GM21515 (cell line): Measurements from ENCODE around the gene CIRBP.
A peak's percentile ranks its signal among the peaks of the same experiment; 100 is the strongest.

Source experiments
- ATAC-seq: cut with Tn5 transposase; IDR thresholded peaks from one replicate; pipeline ENCODE4 v1.9.1; 2021; ENCODE audit not compliant: unreplicated experiment

The CIRBP gene

GRCh38 chr19:1230783-1231489, 38.2 kb upstream of the CIRBP start:
- no peak for ATAC-seq

GRCh38 chr19:1231729-1232637, 37.1 kb upstream of the CIRBP start:
- no peak for ATAC-seq

GRCh38 chr19:1232652-1233072, 36.5 kb upstream of the CIRBP start:
- ATAC-seq, result no peak

GRCh38 chr19:1233115-1233667, 35.9 kb upstream of the CIRBP start:
- ATAC-seq, result no peak

GRCh38 chr19:1234051-1234954, 34.8 kb upstream of the CIRBP start:
- no peak for ATAC-seq

- ATAC-seq, result no peak
These were observed 34.2 kb upstream of the CIRBP start for GRCh38 chr19:1234955-1235380.

- no peak for ATAC-seq
These were observed 33.2 kb upstream of the CIRBP start for GRCh38 chr19:1235625-1236538.

GRCh38 chr19:1236576-1236975, 32.6 kb upstream of the CIRBP start:
- ATAC-seq, result no peak

- no peak for ATAC-seq
These were observed 32.0 kb upstream of the CIRBP start for GRCh38 chr19:1237027-1237659.

GRCh38 chr19:1237754-1238368, 31.3 kb upstream of the CIRBP start, which contains the start of gene CBARP:
CBARP (minus strand) TSS chr19:1238005; CDS start chr19:1236100, 1,905 bp downstream.
- no peak for ATAC-seq

GRCh38 chr19:1238369-1239303, 30.5 kb upstream of the CIRBP start:
- no peak for ATAC-seq

GRCh38 chr19:1239420-1239795, 29.7 kb upstream of the CIRBP start:
- ATAC-seq, result no peak

- peak; percentile 34 for ATAC-seq
These were observed 29.1 kb upstream of the CIRBP start for GRCh38 chr19:1239796-1240737.

- no peak for ATAC-seq
These were observed 28.2 kb upstream of the CIRBP start for GRCh38 chr19:1240925-1241324.

GRCh38 chr19:1241417-1242095, 27.6 kb upstream of the CIRBP start, which contains the start of gene ATP5F1D:
ATP5F1D (plus strand) TSS chr19:1241751; CDS start chr19:1241851, 100 bp downstream.
- ATAC-seq, result peak; percentile 47
